DOHH2 (cell line): Measurements from ENCODE around the gene POLR3K.
A peak's percentile ranks its signal among the peaks of the same experiment; 100 is the strongest.

Experiments used
- H3F3A ChIP-seq: fragments of 200-600 bp; sonication (generic), shearing (Covaris generic); 2 replicates; pipeline ENCODE4 v1.6.0; 2016; ENCODE audit warnings: antibody characterized with exemption, mild to moderate bottlenecking; ENCODE audit not compliant: control insufficient read depth, insufficient read depth
- H3K27ac ChIP-seq: fragments of 200-600 bp; sonication (generic); 2 replicates; pipeline ENCODE4 v1.5.1; 2014; ENCODE audit warnings: low read depth, mild to moderate bottlenecking, low read length, moderate library complexity
- H3K27me3 ChIP-seq: fragments of 200-600 bp; sonication (generic); 2 replicates; pipeline ENCODE4 v1.6.1; 2014; ENCODE audit warnings: mild to moderate bottlenecking, low read length, mixed read lengths; ENCODE audit not compliant: control insufficient read depth
- H3K36me3 ChIP-seq: fragments of 200-600 bp; sonication (generic); 2 replicates; pipeline ENCODE4 v1.6.1; 2014; ENCODE audit warnings: mild to moderate bottlenecking, low read length, moderate library complexity, mixed read lengths; ENCODE audit not compliant: control insufficient read depth
- H3K4me1 ChIP-seq: fragments of 200-600 bp; sonication (generic); 2 replicates; pipeline ENCODE4 v1.6.1; 2014; ENCODE audit warnings: mild to moderate bottlenecking, low read length, mixed read lengths; ENCODE audit not compliant: control insufficient read depth
- H3K4me2 ChIP-seq: fragments of 200-600 bp; sonication (generic); 2 replicates; pipeline ENCODE4 v1.6.0; 2014; ENCODE audit warnings: mild to moderate bottlenecking, low read length, moderate library complexity
- H3K4me3 ChIP-seq: fragments of 200-600 bp; sonication (generic); 2 replicates; pipeline ENCODE4 v1.5.1; 2014; ENCODE audit warnings: mild to moderate bottlenecking, low read length, mixed read lengths
- H3K79me2 ChIP-seq: fragments of 200-600 bp; sonication (generic); 2 replicates; pipeline ENCODE4 v1.6.1; 2014; ENCODE audit warnings: mild to moderate bottlenecking, low read length, mixed read lengths; ENCODE audit not compliant: control insufficient read depth
- H3K9me2 ChIP-seq: fragments of 200-600 bp; sonication (generic); replicated peaks from 2 replicates; pipeline ENCODE4 v1.6.1; 2014; ENCODE audit warnings: mild to moderate bottlenecking, low read length, mixed read lengths; ENCODE audit not compliant: control insufficient read depth
- H3K9me3 ChIP-seq: fragments of 200-600 bp; sonication (generic); 2 replicates; pipeline ENCODE4 v1.6.1; 2014; ENCODE audit warnings: antibody characterized with exemption, low read length, mixed read lengths; ENCODE audit not compliant: control insufficient read depth, insufficient read depth
- H4K20me1 ChIP-seq: fragments of 200-600 bp; sonication (generic); 2 replicates; pipeline ENCODE4 v1.6.0; 2014; ENCODE audit warnings: low read depth, mild to moderate bottlenecking, antibody characterized with exemption, low read length, moderate library complexity; ENCODE audit not compliant: control insufficient read depth, insufficient read depth
- CTCF ChIP-seq: fragments of 200-600 bp; sonication (generic); IDR thresholded peaks from one replicate; pipeline ENCODE4 v1.5.1; 2014; ENCODE audit warnings: antibody characterized with exemption, mild to moderate bottlenecking, low read depth, low read length; ENCODE audit not compliant: poor library complexity, severe bottlenecking
- EZH2phosphoT487 ChIP-seq: fragments of 200-600 bp; sonication (generic); IDR thresholded peaks from 2 replicates; pipeline ENCODE4 v1.6.1; 2017; ENCODE audit warnings: borderline replicate concordance, mild to moderate bottlenecking, antibody characterized with exemption, low read length, moderate library complexity, mixed read lengths

Gene POLR3K

DNA sequence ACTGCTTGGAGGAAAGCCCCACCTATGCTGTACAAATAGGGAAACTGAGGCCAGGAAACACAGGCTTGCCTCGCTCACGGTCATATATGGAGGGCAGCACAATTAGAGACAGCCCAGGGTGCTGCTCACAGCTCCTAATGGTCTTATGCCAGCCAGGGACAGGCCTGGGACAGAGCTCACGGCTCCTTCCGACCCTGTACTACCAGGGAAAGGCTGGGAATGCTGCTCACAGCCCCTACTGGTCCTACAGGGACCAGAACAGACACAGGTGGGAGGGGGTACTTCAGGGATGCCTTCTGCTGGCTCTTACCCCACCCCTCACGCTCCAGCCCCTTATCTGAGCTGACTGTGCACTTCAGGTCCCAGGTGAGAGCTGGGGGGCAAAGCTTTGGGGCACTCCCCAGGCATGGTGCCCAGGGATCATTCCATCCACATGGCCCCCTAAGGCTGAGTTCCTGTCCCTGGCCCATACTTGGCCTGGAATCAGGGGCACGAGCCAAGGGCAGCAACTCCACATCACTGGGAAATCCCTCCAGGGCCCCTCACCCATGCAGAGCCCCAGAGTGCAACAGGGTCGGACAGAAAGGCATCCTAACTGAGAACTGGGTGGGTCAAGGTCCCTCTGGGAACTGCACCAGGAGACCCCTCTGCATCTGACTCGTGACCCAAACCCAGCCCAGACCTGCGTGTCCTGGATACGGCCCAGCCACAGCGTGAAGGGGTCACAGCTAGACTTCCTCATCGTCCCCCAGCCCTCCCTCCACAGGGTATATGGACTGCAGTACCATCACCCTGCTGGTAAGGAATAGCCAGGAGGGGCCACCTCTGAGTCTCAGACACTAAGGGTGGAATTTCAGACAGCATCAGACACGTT, 13.1 kb upstream of the POLR3K start:
- Histone ChIP-seq H4K20me1 (no peaks in the 10 kb centered on the region), H3K9me2 (no peaks in the 10 kb centered on the region), H3K27me3 (peaks cover 37% of the 10 kb centered on the region), H3K4me1 (no peaks in the 10 kb centered on the region), H3F3A (no peaks in the 10 kb centered on the region), H3K9me3 (no peaks in the 10 kb centered on the region), H3K27ac (no peak overlapping the region), H3K4me3 (no peak overlapping the region), H3K4me2 (no peak overlapping the region), H3K79me2 (no peaks in the 10 kb centered on the region), H3K36me3 (no peaks in the 10 kb centered on the region)
- no peak for TF ChIP-seq CTCF
- TF ChIP-seq EZH2phosphoT487, result no peak

- Histone ChIP-seq H3K4me3 (no peak overlapping the region), H3F3A (no peaks in the 10 kb centered on the region), H3K9me2 (no peaks in the 10 kb centered on the region), H3K79me2 (no peaks in the 10 kb centered on the region), H3K36me3 (no peaks in the 10 kb centered on the region), H3K4me2 (no peak overlapping the region), H3K9me3 (no peaks in the 10 kb centered on the region), H3K4me1 (no peaks in the 10 kb centered on the region), H4K20me1 (no peaks in the 10 kb centered on the region), H3K27ac (no peak overlapping the region), H3K27me3 (peaks cover 29% of the 10 kb centered on the region)
- TF ChIP-seq EZH2phosphoT487 (no peak), CTCF (peak; percentile 94)
Observed at GRCh38 chr16:65745-66144, 12.3 kb upstream of the POLR3K start.

GRCh38 chr16:64914-65255, 11.5 kb upstream of the POLR3K start:
- Histone ChIP-seq H3K4me2 (no peak overlapping the region), H3K9me2 (no peaks in the 10 kb centered on the region), H4K20me1 (no peaks in the 10 kb centered on the region), H3K4me3 (no peak overlapping the region), H3K36me3 (no peaks in the 10 kb centered on the region), H3K9me3 (no peaks in the 10 kb centered on the region), H3K27me3 (peaks cover 21% of the 10 kb centered on the region), H3K79me2 (no peaks in the 10 kb centered on the region), H3F3A (no peaks in the 10 kb centered on the region), H3K27ac (no peak overlapping the region), H3K4me1 (no peaks in the 10 kb centered on the region)
- TF ChIP-seq EZH2phosphoT487, result no peak
- no peak for TF ChIP-seq CTCF
